Muscle of arm (tissue), 12 donors: ENCODE results near the gene RBM47. TPM values are rescaled to one million over a fixed set of nuclear protein-coding genes. Genes with fewer than 3 reads are reported as not detected.

Experiments used
- DNase-seq: peaks from one replicate; pipeline ENCODE4 v3.0.0-alpha.2; 2013
- polyA plus RNA-seq, 12 donors: library from polyadenylated mRNA; unstranded; fragments of 120-200 nt; gene quantifications; one replicate each; pipeline ENCODE4 v1.2.1, GENCODE V29; 2013; ENCODE audit not compliant: insufficient read length in 12 of 12

Gene RBM47
- polyA plus RNA-seq, 12 donors = 0.93 to 20.1 (median 1.8) TPM; not detected in 1

GRCh38 chr4:40587826-40588225, 41.8 kb downstream of the RBM47 start:
- DNase-seq = no peak

- DNase-seq = no peak
These were observed 42.3 kb downstream of the RBM47 start for GRCh38 chr4:40587351-40587750.

- no peak for DNase-seq
These were observed 42.9 kb downstream of the RBM47 start for GRCh38 chr4:40586729-40587128.

GRCh38 chr4:40586034-40586433, 43.6 kb downstream of the RBM47 start:
- no peak for DNase-seq

- DNase-seq = no peak
These were observed 44.4 kb downstream of the RBM47 start for GRCh38 chr4:40585201-40585799.

- DNase-seq = no peak
These were observed 45.0 kb downstream of the RBM47 start for GRCh38 chr4:40584517-40585141.

- no peak for DNase-seq
These were observed 45.7 kb downstream of the RBM47 start for GRCh38 chr4:40583850-40584439.

GRCh38 chr4:40582413-40582812, 47.3 kb downstream of the RBM47 start:
- DNase-seq = no peak

GRCh38 chr4:40581254-40582140, 48.2 kb downstream of the RBM47 start:
- DNase-seq = no peak

GRCh38 chr4:40579983-40580382, 49.7 kb downstream of the RBM47 start:
- no peak for DNase-seq

- no peak for DNase-seq
These were observed 51.9 kb downstream of the RBM47 start for GRCh38 chr4:40577588-40578253.

- peak; percentile 66 for DNase-seq
These were observed 52.8 kb downstream of the RBM47 start for GRCh38 chr4:40576651-40577480.

- no peak for DNase-seq
These were observed 53.8 kb downstream of the RBM47 start for GRCh38 chr4:40575846-40576245.

- no peak for DNase-seq
These were observed 55.9 kb downstream of the RBM47 start for GRCh38 chr4:40573593-40574311.

- DNase-seq = no peak
These were observed 56.9 kb downstream of the RBM47 start for GRCh38 chr4:40572692-40573310.

GRCh38 chr4:40571208-40571607, 58.5 kb downstream of the RBM47 start:
- DNase-seq = no peak

GRCh38 chr4:40570348-40571077, 59.2 kb downstream of the RBM47 start:
- no peak for DNase-seq

- no peak for DNase-seq
These were observed 64.7 kb downstream of the RBM47 start for GRCh38 chr4:40564815-40565483.
